ENCODE measurements around the gene RCN1.

DNA sequence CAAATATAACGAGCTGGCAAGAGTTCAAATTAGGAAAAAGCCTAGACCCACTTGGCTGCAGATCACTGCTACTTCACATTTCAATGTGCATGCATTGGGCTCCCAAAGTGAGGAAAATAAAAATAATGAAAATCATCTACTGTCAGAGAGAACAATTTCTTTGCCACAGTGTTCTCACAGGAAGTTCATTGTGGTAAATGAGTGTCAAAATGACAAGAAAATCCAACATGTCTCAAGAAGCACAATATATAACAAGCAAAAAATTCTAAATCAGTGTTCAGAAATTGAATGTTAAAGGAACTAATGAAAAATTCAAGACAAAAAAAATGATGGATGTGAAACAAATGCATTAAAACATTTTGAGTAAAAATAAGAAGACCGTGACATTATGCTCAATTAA is 31.3 kb downstream of the RCN1 start:
- TF ChIP-seq, protein P1, sequence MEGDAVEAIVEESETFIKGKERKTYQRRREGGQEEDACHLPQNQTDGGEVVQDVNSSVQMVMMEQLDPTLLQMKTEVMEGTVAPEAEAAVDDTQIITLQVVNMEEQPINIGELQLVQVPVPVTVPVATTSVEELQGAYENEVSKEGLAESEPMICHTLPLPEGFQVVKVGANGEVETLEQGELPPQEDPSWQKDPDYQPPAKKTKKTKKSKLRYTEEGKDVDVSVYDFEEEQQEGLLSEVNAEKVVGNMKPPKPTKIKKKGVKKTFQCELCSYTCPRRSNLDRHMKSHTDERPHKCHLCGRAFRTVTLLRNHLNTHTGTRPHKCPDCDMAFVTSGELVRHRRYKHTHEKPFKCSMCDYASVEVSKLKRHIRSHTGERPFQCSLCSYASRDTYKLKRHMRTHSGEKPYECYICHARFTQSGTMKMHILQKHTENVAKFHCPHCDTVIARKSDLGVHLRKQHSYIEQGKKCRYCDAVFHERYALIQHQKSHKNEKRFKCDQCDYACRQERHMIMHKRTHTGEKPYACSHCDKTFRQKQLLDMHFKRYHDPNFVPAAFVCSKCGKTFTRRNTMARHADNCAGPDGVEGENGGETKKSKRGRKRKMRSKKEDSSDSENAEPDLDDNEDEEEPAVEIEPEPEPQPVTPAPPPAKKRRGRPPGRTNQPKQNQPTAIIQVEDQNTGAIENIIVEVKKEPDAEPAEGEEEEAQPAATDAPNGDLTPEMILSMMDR (IDR thresholded peaks at IDR 0.05) = no peak
- no peak for TF ChIP-seq POLR2A (IDR thresholded peaks at IDR 0.05)
- TF ChIP-seq POLR2AphosphoS5 (IDR thresholded peaks at IDR 0.05; ENCODE audit: insufficient read depth in 1 of 2, low read depth in 1 of 2) = no peak
